ENCODE measurements around the gene CD28. TPM values are rescaled to one million over a fixed set of nuclear protein-coding genes. Genes with fewer than 3 reads are reported as not detected.
"Not testable (repeated sequence)": the region's sequence is repeated elsewhere in the genome, so short reads cannot be mapped to it uniquely, and the experiment has no call there.

CD28 gene
- total RNA-seq, 4 donors from 2014 or later = 0.20 to 1.3 (median 0.51) TPM

DNA sequence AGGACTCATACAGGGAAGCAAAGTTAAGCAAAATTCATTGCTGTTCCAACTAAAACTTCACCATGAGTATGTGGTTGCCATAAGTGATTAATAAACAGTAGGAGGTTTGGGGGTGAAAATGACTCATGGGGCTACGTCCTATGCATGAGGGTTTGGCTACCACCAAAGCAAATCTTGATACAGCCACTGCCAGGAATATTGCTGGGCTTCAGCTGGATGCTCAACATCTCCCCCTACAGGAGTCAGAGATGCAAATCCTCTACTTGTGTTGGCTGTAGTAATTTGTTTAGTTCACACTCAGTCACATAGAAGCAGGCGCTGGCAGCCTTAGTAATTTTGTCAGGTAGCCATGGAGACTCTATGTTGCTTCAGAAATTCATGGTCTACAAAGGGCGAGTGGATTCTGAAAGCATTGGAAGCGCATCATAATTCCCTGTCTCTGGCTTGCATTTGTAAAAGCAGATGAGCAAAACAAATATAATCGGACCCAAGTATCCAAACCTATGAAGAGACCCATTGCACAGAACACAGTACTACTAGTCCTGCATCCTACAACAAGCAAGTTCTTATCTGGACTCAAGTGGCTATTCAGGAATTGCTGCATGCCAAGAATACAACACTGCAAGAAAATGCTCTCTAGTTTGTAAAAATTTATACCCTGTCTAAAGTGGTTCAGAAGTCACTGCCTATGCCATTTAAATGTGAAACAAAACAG, 76.0 kb downstream of the CD28 start:
- no peaks in the 10 kb centered on the region for H3K9me3 ChIP-seq
- intact Hi-C loops (cut with DNase I) = no loop called here
- H3K4me1 ChIP-seq = peaks cover 9 to 11% of the 10 kb centered on the region in 2 donors
- no peaks in the 10 kb centered on the region for H3K36me3 ChIP-seq
- H3K4me3 ChIP-seq (replicated peaks in 1 of 3) = no peak overlapping the region
- 53% methylated on average over 5 of the region's 5 CpGs for WGBS, 2 donors
- DNase-seq = peak; percentile 21 to 26
- H3K27me3 ChIP-seq = no peaks in the 10 kb centered on the region
- H3K27ac ChIP-seq = no peak overlapping the region
- no peak for TF ChIP-seq POLR2A (IDR thresholded peaks at IDR 0.05)
- TF ChIP-seq CTCF (IDR thresholded peaks at IDR 0.05) = peak in 5 of 6 experiments; percentile 36 to 65 (median 41)

DNA sequence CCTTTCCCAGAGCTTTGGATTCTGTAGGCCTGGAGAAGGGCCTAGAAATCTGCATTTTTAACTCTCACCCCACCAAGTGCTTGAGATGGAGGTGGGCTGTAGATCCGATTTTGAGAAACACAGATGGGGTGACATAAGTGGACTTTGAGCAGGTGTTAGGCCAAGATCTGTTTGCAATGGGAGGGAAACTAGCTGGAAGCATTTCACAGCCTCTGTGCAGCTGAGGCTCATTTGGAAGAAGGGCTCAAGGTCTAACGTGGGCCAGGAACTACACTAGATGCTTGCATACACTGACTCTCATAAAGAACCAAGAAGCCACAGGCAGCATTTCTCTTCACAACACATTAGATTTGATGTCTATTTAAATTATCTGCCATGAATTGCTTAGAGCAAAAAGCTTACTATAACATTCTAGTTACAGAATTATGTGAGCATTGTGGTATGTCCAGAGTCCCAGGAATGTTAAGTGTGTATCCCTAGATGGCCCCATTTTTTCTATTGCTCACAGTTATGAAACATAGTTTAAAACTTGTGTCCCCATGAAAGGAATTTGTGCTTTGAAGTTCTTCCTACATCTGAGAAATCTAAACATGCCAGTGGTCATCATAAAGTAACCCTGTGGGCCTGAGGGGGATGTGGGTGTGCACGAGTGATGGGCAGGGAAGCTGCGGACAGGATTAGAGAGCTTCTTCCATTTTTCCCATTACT, 77.2 kb downstream of the CD28 start:
- WGBS, 2 donors = 85% methylated on average over 4 of the region's 4 CpGs
- Histone ChIP-seq H3K27ac (no peak overlapping the region), H3K4me1 (peaks cover 9 to 11% of the 10 kb centered on the region in 2 donors), H3K4me3 (replicated peaks in 1 of 3) (no peak overlapping the region), H3K36me3 (no peaks in the 10 kb centered on the region), H3K27me3 (no peaks in the 10 kb centered on the region), H3K9me3 (no peaks in the 10 kb centered on the region)
- no peak for DNase-seq
- TF ChIP-seq POLR2A (IDR thresholded peaks at IDR 0.05) (no peak), CTCF (IDR thresholded peaks at IDR 0.05) (no peak)
- intact Hi-C loops (cut with DNase I) = no loop called here

- H3K36me3 ChIP-seq; intact Hi-C loops (cut with DNase I); DNase-seq; H3K9me3 ChIP-seq; H3K4me3 ChIP-seq (replicated peaks in 1 of 3); H3K27me3 ChIP-seq; H3K27ac ChIP-seq: not testable (repeated sequence)
- peaks cover 9 to 11% of the 10 kb centered on the region in 2 donors for H3K4me1 ChIP-seq
- 84 to 95% methylated on average over 10 of the region's 10 CpGs for WGBS, 2 donors
Observed at GRCh38 chr2:203784710-203785270, 78.4 kb downstream of the CD28 start.

GRCh38 chr2:203785391-203786110, 79.1 kb downstream of the CD28 start:
- intact Hi-C loops (cut with DNase I); H3K4me3 ChIP-seq (replicated peaks in 1 of 3); H3K9me3 ChIP-seq; DNase-seq; H3K27me3 ChIP-seq; H3K36me3 ChIP-seq; H3K27ac ChIP-seq: not testable (repeated sequence)
- H3K4me1 ChIP-seq = peaks cover 9 to 11% of the 10 kb centered on the region in 2 donors
- WGBS, 2 donors = 96% methylated on average over 22 to 23 of the region's 43 CpGs

DNA sequence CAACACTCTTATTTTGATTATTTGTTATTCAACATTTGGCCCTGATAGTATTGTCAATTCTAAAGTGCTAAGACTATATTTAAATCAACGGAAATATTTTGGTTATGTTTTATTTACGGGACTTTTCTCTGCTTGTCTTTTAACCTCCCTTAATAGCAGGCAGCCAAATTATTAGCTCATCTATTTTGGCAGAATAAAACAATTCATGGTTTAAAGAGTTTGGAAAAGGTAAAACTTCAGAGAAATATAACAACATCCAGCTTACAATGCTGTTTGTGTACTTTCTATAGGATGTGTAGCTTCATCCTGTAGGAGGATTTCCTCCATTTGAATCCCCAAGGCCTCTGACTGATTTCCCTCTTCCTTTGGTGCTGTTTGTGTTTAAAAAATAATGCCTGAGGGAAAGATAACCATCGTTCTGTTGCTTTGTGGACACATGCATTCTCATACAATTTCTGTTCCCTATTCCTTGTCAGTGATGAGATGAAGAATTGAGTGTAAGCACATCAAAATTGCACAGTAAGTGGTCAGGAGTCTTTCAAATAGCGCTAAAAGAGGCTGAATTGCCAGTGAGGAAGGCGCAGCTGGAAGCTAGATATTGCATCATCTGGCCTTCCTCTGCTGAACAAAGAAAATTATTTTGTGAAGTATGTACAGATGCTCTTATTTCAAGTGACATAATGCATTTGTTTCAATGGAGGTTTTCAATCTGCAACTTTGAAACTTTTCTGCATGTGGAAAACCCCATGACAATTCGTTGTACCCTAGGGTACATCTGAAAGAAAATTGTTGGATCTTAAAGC, 80.3 kb downstream of the CD28 start:
- peak overlapping the region in 1 of 3 donors; percentile 29 for H3K27ac ChIP-seq
- no peak for DNase-seq
- peaks cover 9 to 11% of the 10 kb centered on the region in 2 donors for H3K4me1 ChIP-seq
- no peaks in the 10 kb centered on the region for H3K9me3 ChIP-seq
- H3K36me3 ChIP-seq = no peaks in the 10 kb centered on the region
- no peaks in the 10 kb centered on the region for H3K27me3 ChIP-seq
- WGBS, 2 donors = 68 to 79% methylated on average over 6 of the region's 6 CpGs
- TF ChIP-seq CTCF (IDR thresholded peaks at IDR 0.05) = no peak
- TF ChIP-seq POLR2A (IDR thresholded peaks at IDR 0.05) = no peak
- intact Hi-C loops (cut with DNase I) = no loop called here
- H3K4me3 ChIP-seq (replicated peaks in 1 of 3) = no peak overlapping the region
